AG08396 (cell line): ENCODE measurements around the gene ABHD16A.
A peak's percentile ranks its signal among the peaks of the same experiment; 100 is the strongest.
"Not testable (repeated sequence)": the region's sequence is repeated elsewhere in the genome, so short reads cannot be mapped to it uniquely, and the experiment has no call there.

Experiments
- DNase-seq: peaks from one replicate; pipeline ENCODE4 v3.0.0; 2012; ENCODE audit warnings: low spot score, mixed read lengths

The ABHD16A gene

GRCh38 chr6:31713991-31714684 lies 11.0 kb upstream of the ABHD16A start:
- no peak for DNase-seq

GRCh38 chr6:31713465-31713864 lies 10.3 kb upstream of the ABHD16A start:
- no peak for DNase-seq

- no peak for DNase-seq
Measured at GRCh38 chr6:31712296-31712695, 9.2 kb upstream of the ABHD16A start.

GRCh38 chr6:31711233-31711632 lies 8.1 kb upstream of the ABHD16A start:
- no peak for DNase-seq

GRCh38 chr6:31710523-31711219 lies 7.5 kb upstream of the ABHD16A start:
- DNase-seq, result no peak

- DNase-seq, result not testable (repeated sequence)
Measured at GRCh38 chr6:31709157-31709556, 6.0 kb upstream of the ABHD16A start.

GRCh38 chr6:31708224-31708623 lies 5.1 kb upstream of the ABHD16A start:
- no peak for DNase-seq

GRCh38 chr6:31707701-31708100 lies 4.6 kb upstream of the ABHD16A start:
- DNase-seq, result no peak

GRCh38 chr6:31706599-31706998 lies 3.5 kb upstream of the ABHD16A start, which contains the start of gene LY6G6F:
Gene LY6G6F, plus strand, starts transcription at chr6:31706866. Its CDS starts 41 bp downstream, at chr6:31706907.
- DNase-seq, result no peak

GRCh38 chr6:31705931-31706330 lies 2.8 kb upstream of the ABHD16A start:
- DNase-seq, result no peak

GRCh38 chr6:31702405-31702818 lies 712 bp downstream of the ABHD16A start:
- no peak for DNase-seq

GRCh38 chr6:31701666-31702404 lies 1.3 kb downstream of the ABHD16A start:
- DNase-seq, result peak; percentile 54

- DNase-seq, result no peak
Measured at GRCh38 chr6:31700740-31701401, 2.3 kb downstream of the ABHD16A start.

- no peak for DNase-seq
Measured at GRCh38 chr6:31697555-31697954, 5.6 kb downstream of the ABHD16A start.

GRCh38 chr6:31693535-31693934 lies 9.6 kb downstream of the ABHD16A start:
- no peak for DNase-seq

GRCh38 chr6:31692886-31693285 lies 10.2 kb downstream of the ABHD16A start:
- DNase-seq, result no peak

- DNase-seq, result no peak
Measured at GRCh38 chr6:31692353-31692752, 10.8 kb downstream of the ABHD16A start.

- no peak for DNase-seq
Measured at GRCh38 chr6:31691564-31692108, 11.5 kb downstream of the ABHD16A start.

- no peak for DNase-seq
Measured at GRCh38 chr6:31691078-31691463, 12.1 kb downstream of the ABHD16A start.

- DNase-seq, result no peak
Measured at GRCh38 chr6:31690231-31691077, 12.7 kb downstream of the ABHD16A start.
